Inflammatory macrophage treated with lipopolysaccharide for 4 hours (primary cell): Measurements from ENCODE around the gene LZTS2.

Experiments used
- DNase-seq: peaks from one replicate; pipeline ENCODE4 v3.0.0-alpha.2; 2020

The LZTS2 gene

GRCh38 chr10:101014966-101015581, 15.5 kb downstream of the LZTS2 start:
- DNase-seq: peak; percentile 65

DNA sequence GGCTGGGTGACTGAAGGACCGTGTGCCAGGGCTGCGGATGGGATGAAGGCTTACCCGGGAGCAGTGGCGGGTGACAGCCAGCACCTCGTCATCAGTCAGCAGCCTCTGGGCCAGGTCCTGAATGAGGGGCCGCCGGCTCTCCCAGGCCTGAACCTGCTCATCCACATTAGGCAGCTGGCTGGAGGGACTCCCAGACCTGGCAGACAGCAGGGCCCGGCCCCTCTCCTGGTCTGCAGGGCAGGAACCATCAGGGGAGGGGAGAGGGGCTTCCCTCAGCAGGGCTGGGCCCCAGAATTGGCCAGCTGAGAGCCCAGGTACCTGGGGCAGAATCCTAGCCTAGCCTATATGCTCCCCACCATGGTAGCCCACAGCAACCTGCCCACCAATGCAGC, 16.0 kb downstream of the LZTS2 start:
- no peak for DNase-seq

DNA sequence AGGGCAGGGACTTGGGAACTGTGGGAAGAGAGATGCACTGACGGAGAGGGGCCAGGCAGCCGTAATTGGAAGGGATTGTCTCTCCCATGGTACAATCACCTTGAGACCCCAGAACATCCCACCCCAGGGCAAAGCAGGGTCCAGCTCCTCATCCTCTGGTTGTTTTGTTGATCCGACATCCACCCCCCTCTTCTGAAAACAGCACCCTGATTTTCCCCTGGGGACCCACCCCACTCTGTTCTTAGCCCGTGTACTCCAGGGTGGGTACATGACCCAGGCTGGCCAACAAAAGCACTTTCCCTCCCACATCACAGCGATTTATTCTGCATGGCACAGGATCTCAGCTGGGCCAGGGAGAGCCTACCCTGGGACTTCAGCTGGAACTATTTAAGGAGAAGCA, 17.2 kb downstream of the LZTS2 start:
- no peak for DNase-seq

- peak; percentile 73 for DNase-seq
Observed at GRCh38 chr10:101018118-101018599, 18.6 kb downstream of the LZTS2 start.

DNA sequence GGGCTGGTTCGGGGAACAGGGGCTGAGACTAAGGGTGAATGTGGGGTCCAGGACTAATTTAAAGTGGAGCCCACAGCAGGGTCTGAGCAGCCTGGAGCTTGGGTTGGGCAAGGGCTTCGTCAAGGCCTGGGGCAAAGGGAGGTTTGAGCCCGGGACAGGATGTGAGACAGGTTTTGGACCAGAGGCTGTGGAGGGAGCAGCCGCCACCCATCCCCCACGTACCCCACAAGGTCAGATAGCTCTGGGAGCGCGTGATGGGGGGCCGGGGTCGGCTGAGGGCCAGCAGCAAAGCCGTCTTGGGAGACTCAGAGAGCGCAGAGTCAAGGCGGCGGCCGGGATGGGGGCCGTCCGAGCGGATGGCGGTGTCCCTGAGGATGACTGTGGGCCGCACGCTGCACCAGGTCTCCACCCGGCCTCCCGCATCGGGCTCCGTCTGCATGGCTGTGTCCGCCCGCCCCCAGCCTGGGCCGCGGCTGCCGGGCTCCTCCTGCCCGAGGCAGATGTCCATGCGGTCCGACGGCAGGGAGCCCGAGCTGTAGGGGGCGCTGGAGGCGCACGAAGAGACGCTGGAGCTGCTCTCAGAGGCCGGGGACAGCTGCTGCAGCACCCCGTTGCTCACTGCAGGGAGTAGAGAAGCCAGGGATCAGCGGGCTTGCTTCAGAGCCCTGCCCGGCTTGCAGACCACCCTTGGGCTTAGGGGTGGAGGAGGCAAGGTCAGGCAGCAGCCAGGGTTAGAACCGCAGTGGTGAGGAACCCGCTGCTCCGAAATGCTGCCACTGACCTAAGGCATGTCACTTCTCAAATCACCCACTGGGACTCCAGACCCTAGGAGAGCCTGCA, 19.2 kb downstream of the LZTS2 start:
- DNase-seq: peak; percentile 82

GRCh38 chr10:101019440-101019703, 19.8 kb downstream of the LZTS2 start:
- DNase-seq: no peak

DNA sequence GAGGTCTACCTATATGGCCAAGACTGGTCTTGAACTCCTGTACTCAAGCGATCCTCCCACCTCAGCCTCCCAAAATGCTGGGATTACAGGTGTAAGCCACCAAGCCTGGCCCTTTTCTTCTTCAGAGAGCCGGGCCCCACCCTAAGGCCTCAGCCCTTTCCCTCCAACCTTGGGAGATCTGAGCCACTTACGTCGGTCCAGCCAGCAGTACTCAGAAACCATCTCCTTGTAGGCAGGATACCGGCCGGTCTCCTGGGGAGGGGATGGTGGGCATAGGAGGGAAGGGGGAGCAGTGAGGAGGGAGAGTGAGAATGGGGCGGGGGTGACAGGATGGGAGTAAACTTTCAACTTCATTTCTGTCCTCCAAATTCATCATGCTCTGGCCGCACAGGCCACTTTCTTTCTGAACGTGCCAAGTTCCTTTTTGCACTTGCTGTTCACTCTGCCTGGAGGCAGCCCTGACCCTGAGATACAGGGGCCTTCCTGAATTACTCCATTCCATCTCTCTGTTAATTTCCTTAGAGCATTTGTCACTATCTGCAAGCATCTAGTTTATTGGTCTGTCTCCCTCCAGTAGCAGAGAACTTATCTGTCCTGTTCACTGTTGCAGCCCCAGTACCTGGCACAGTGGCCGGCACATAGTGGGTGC, 20.9 kb downstream of the LZTS2 start:
- DNase-seq: peak; percentile 70

DNA sequence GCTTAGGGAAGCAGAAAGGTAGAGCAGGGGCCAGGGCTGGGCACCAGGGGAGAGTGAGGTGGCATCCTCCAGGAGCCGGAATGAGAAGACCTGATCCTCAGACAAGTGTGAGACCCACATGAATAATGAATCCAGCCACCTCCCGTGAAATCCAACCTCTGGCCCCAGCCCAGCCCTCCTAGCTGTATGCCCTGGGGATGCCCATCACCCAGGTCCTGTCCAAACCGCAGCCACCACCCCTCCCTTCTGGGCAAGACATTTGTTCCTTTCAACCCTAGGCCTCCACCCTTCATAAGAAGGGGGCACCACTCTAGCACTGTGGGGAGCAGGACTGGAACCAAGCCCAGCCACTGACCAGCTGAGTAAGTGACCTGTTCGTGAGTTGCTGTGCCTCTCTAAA, 21.6 kb downstream of the LZTS2 start:
- no peak for DNase-seq

DNA sequence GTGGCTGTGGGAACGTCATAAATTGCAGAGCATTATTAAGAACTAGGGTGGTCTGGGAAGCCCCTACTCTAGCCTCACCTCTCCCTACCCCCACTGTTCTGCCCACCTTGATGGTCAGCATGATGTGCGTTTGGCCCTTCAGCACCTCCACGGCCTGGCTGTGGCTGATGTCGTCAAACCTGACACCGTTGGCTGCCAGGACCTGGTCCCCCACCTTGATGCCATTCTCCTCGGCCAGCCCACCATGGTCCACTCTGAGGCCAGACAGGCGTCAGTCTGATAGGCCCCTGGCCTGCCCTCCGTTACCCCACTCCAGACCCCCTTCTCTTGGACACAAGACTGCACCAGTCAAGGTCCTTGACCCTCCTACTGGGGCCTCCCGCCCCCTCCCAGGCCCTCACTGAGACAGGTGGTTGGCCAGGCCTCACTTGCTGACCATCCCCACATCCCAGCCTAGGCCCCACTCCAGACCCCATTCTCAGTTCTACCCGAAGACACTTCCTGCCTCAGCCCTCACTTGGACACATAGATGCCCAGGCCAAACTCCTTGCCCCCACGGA, 22.2 kb downstream of the LZTS2 start:
- DNase-seq: no peak

GRCh38 chr10:101022967-101023705, 23.5 kb downstream of the LZTS2 start:
- DNase-seq: no peak

GRCh38 chr10:101027106-101027720, 27.6 kb downstream of the LZTS2 start:
- DNase-seq: peak; percentile 44

DNA sequence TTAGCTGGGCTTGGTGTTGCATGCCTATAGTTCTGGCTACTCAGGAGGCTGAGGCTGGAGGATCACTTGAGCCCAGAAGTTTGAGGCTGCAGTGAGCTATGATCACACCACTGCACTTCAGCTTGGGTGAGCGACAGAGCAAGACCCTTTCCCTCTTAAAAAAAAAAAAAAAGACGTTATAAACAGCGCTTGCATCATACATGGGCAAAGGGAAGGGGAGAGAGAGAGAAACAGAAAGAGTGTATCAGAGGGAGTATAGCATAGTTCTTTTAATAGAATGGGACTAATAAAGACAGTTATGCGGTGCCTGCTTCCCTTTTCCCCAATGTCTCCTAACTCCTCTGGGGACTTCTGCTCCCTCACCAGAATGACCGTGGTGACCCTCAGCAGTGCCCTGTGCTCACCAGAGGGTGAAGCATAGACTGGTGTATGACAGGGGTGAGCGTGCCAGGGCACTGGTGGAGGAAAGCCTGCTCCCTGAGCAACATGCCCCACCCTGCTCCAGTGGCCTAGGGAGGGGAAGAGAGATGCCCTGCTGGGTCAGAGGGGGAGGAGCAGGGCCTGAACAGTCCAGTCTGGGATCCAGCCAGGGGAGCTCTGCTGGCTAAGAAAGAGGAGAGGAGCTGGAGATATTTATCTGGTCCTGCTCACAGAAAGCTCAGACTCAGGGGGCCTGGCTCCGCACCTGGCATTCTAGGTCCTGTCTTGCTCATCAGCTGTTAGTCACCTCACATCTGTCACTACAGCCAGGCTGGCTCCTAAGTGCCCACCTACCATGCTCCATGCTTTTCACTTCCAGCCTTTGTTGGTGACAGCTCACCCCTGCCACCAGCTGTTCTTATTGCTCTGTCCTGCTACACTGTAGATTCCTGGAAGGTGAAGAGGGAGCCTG, 29.1 kb downstream of the LZTS2 start:
- peak; percentile 76 for DNase-seq

- no peak for DNase-seq
Observed at GRCh38 chr10:101029520-101030295, 30.1 kb downstream of the LZTS2 start.

DNA sequence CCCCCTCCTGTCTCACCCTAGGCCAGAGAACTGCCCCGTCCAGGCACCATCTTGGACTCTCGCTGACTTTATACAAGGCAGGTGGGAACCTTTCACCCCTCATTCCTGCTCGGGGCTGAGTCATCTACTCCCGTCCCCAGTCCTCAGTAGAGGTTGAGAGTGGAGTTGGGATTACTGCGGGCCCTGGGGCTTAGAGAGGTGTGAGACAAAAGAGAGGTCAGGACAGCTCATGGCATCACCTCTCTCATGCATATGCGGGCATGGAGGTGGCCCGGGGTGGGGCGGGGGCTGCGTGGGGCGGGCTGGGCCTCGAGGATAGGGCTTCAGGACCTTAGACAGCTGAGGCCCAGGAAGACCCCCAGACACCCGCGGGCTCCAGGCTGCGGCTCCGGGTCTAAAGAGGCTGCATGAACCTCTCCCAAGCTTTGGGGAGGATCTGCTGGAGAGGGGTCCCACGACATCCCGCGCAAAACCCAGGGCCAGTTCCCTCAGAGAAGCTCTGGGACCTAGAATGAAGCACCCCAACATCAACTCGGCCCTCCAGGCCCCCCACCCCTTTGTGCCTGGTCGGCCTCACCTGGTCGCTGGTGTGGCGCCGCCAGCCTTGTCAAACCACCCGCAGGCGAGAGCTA, 31.0 kb downstream of the LZTS2 start:
- no peak for DNase-seq

GRCh38 chr10:101031128-101031795, 31.7 kb downstream of the LZTS2 start, which contains the start of the genes PDZD7 and SFXN3:
PDZD7 (minus strand) TSS chr10:101031129; CDS start chr10:101030219, 910 bp downstream.
SFXN3 (plus strand) TSS chr10:101031234; CDS start chr10:101034695, 3,461 bp downstream.
- DNase-seq: peak; percentile 95

DNA sequence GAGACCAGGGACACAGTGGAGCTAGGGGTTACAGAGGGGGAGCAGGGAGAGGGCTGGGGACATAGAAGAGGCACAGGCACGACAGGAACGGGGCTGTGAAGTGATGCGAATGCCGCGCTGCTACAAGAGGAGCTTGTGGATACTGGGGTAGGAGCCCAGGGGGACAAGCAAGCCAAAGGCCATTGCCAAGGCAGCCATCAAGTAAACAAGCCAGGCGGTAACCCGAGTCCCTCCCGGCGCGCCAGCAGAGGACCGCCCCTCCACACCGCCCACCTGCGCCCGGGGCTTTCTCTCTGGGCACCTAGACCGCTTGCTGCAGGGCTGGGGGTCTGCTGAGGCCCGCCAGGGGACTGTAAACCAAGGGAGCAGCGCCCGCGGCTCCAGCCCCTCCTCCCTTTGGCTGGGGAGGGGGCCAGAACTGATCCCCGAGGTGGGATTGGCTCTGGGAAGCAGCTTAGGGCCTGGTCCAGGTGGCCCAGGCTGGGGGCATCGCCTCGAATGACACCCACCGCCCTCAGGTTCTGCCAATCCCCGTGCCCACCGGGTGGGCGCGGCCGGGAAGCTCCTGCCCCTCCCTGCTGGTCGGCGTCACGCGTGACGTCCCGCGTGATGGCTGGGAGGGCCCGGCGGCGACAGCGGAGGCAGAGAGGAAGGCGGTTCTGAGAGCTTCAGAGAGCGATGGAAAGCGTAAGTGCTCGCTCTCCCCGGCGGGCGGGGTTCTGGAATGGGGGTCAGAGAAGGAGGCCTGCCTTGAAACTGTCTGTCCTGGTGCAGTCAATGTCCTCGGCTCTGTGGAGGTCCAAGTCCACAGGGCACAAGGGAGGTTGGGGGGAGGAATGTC, 32.4 kb downstream of the LZTS2 start:
- DNase-seq: peak; percentile 90

DNA sequence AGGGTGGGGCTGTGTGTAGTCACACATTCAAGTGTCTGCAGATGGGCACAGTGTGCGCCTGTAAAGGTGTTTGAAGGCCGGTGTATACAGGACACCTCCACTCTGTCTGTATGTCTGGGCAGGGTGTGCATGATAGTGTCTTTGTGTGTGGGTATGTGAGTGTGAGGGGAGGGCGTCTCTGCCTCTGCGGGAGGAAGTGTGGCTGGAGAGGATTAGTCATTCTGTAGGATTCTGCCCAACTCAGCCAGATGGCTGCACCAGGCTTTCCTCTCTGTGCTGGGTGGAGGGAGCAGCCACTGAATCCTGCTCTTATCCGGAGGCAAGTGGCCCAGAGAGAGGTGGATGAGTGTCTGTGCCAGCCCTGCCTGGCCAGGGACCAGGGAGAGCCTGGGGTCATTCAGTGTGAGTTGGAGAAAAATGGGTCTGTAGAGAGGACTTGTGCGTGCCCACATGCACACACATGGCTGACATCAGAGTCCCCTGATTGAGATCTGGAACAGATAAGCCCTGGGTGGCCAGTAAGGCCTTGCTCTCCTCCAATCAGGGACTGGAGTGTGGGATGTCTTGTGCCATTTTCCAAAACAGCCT, 33.1 kb downstream of the LZTS2 start:
- peak; percentile 75 for DNase-seq

DNA sequence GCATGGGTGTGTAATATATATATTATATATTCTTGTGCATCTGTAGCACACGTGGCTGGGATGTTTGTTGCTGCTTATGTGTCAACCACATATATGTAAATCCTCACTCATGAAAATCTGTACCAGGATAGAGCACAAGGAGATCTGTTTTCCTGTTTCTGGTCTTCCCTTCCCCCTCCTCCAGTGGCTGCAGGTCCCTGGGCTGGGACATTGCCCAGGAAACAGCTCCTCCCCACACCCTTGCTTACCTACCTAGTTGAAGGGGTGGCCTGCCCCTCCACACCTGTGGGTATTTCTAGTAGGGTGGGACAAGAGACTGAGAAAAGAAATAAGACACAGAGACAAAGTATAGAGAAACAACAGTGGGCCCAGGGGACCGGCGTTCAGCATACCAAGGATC, 33.7 kb downstream of the LZTS2 start:
- no peak for DNase-seq
